HCT116 (cell line): Measurements from ENCODE around the gene FAM219A. TPM values are rescaled to one million over a fixed set of nuclear protein-coding genes. Genes with fewer than 3 reads are reported as not detected.
A peak's percentile ranks its signal among the peaks of the same experiment; 100 is the strongest.

Experiments
- ATAC-seq: fragments of 200-7000 bp; cut with Tn5 transposase; 2 replicates; pipeline ENCODE4 v1.9.1; 2020; ENCODE audit warnings: mild to moderate bottlenecking, moderate library complexity
- BruUV-seq: library from RNA; stranded (reverse); fragments of 400-500 nt; replicated peaks from 2 replicates; lab custom pipeline; 2021; lab: Mats Ljungman, UMichigan
- CTCF ChIA-PET: fragments of 300-600 bp; sonication (Branson Sonifier 250); formaldehyde crosslinking; loops from one replicate; lab custom pipeline; 2021; ENCODE audit warnings: antibody characterized with exemption; lab: Charles Lee
- POLR2A ChIA-PET: fragments of 300-600, 350-600 bp; sonication (Branson Sonifier 250); formaldehyde crosslinking; loops from one replicate; lab custom pipeline; 2021; ENCODE audit warnings: antibody characterized with exemption; lab: Charles Lee
- RAD21 ChIA-PET, 2 experiments: fragments of 300-600 bp; sonication (Branson Sonifier 250); formaldehyde crosslinking; loops; one replicate each; lab custom pipeline; 2023; ENCODE audit warnings: low total read pairs in 2 of 2; ENCODE audit not compliant: uncharacterized antibody in 2 of 2, unreplicated experiment in 2 of 2, low non-redundant PET in 1 of 2; lab: Charles Lee
- DNase-seq: peaks from one replicate; pipeline ENCODE4 v3.0.0-alpha.2; 2010; ENCODE audit warnings: low read depth, low spot score
- H2AFZ ChIP-seq: fragments of 200-600 bp; shearing (Covaris generic), sonication (generic); 2 replicates; pipeline ENCODE4 v1.6.1; 2017; ENCODE audit warnings: low read depth, mixed run types, mixed read lengths, antibody characterized with exemption, low read length; ENCODE audit not compliant: poor library complexity, severe bottlenecking
- H3K27ac ChIP-seq: 2 replicates; pipeline ENCODE4 v1.5.1; 2012; ENCODE audit warnings: low read depth, low read length
- H3K27me3 ChIP-seq: fragments of 200-600 bp; sonication (generic); 2 replicates; pipeline ENCODE4 v1.6.1; 2016; ENCODE audit warnings: mixed run types, low read length, mixed read lengths; ENCODE audit not compliant: insufficient read depth
- H3K36me3 ChIP-seq, 2 experiments: fragments of 200-500 bp in 1 of 2; fragments of 200-600 bp in 1 of 2; sonication (Bioruptor generic) in 1 of 2; sonication (generic) in 1 of 2; 2 replicates each; pipeline versions ENCODE4 v1.5.1 to v1.6.1; 2014 to 2016; ENCODE audit warnings: low read length in 2 of 2, inconsistent platforms in 1 of 2, mixed read lengths in 1 of 2, mixed run types in 1 of 2; ENCODE audit not compliant: insufficient read depth in 2 of 2, control insufficient read depth in 1 of 2
- H3K4me1 ChIP-seq, 2 experiments: fragments of 200-600 bp in 1 of 2; sonication (generic) in 1 of 2; 2 replicates each; pipeline versions ENCODE4 v1.5.1 to v1.6.1; 2012 to 2017; ENCODE audit warnings: low read length in 2 of 2, inconsistent platforms in 1 of 2, mild to moderate bottlenecking in 1 of 2, mixed read lengths in 1 of 2, mixed run types in 1 of 2, moderate library complexity in 1 of 2; ENCODE audit not compliant: insufficient read depth in 2 of 2, control insufficient read depth in 1 of 2
- H3K4me2 ChIP-seq: fragments of 200-600 bp; sonication (generic); 2 replicates; pipeline ENCODE4 v1.6.1; 2017; ENCODE audit warnings: mixed run types, low read length, mixed read lengths
- H3K4me3 ChIP-seq, 2 experiments: fragments of 200-600 bp in 1 of 2; sonication (generic) in 1 of 2; replicated peaks in 1 of 2; 2 replicates each; pipeline ENCODE4 v1.5.1; 2011 to 2016; ENCODE audit warnings: low read length in 2 of 2, control low read depth in 1 of 2, low read depth in 1 of 2, mild to moderate bottlenecking in 1 of 2, mixed read lengths in 1 of 2, mixed run types in 1 of 2
- H3K79me2 ChIP-seq: fragments of 200-600 bp; sonication (generic); 2 replicates; pipeline ENCODE4 v1.6.1; 2017; ENCODE audit warnings: mild to moderate bottlenecking, mixed run types, low read length, moderate library complexity, mixed read lengths; ENCODE audit not compliant: insufficient read depth
- H3K9ac ChIP-seq: fragments of 200-600 bp; sonication (generic); 2 replicates; pipeline ENCODE4 v1.6.1; 2016; ENCODE audit warnings: low read length, mixed read lengths
- H3K9me2 ChIP-seq: fragments of 200-600 bp; sonication (generic), shearing (Covaris generic); 2 replicates; pipeline ENCODE4 v1.6.1; 2017; ENCODE audit warnings: mixed run types, mild to moderate bottlenecking, moderate library complexity; ENCODE audit not compliant: insufficient read depth
- H3K9me3 ChIP-seq, 2 experiments: fragments of 200-500 bp in 1 of 2; fragments of 200-600 bp in 1 of 2; sonication (Bioruptor generic) in 1 of 2; sonication (generic) in 1 of 2; 2 replicates each; pipeline ENCODE4 v1.6.1; 2014 to 2017; ENCODE audit warnings: low read length in 2 of 2, mixed read lengths in 2 of 2, inconsistent platforms in 1 of 2, low read depth in 1 of 2, mild to moderate bottlenecking in 1 of 2, mixed run types in 1 of 2, moderate library complexity in 1 of 2; ENCODE audit not compliant: control insufficient read depth in 1 of 2, insufficient read depth in 1 of 2
- H4K20me1 ChIP-seq: fragments of 200-600 bp; sonication (generic), shearing (Covaris generic); 2 replicates; pipeline ENCODE4 v1.6.1; 2017; ENCODE audit warnings: mixed run types, mild to moderate bottlenecking, moderate library complexity; ENCODE audit not compliant: insufficient read depth
- ATF3 ChIP-seq: IDR thresholded peaks from 2 replicates; pipeline ENCODE4 v1.6.1; 2012
- CBX3 ChIP-seq: IDR thresholded peaks from 2 replicates; pipeline ENCODE4 v1.6.1; 2012; ENCODE audit warnings: low read depth
- CEBPB ChIP-seq: IDR thresholded peaks from 2 replicates; pipeline ENCODE4 v1.6.1; 2012; ENCODE audit warnings: low read depth
- EGR1 ChIP-seq: IDR thresholded peaks from 2 replicates; pipeline ENCODE4 v1.6.1; 2012; ENCODE audit warnings: low read depth
- ELF1 ChIP-seq: IDR thresholded peaks from 2 replicates; pipeline ENCODE4 v1.6.1; 2012; ENCODE audit warnings: low read depth, borderline replicate concordance
- EZH2 ChIP-seq: fragments of 200-600 bp; sonication (generic); IDR thresholded peaks from 2 replicates; pipeline ENCODE4 v1.6.1; 2017; ENCODE audit warnings: antibody characterized with exemption, mixed run types
- EZH2phosphoT487 ChIP-seq: fragments of 200-600 bp; IDR thresholded peaks from 2 replicates; pipeline ENCODE4 v1.6.1; 2018; ENCODE audit warnings: antibody characterized with exemption, borderline replicate concordance
- POLR2A ChIP-seq: IDR thresholded peaks from 2 replicates; pipeline ENCODE4 v1.7.0; 2011; ENCODE audit warnings: borderline replicate concordance; ENCODE audit not compliant: insufficient read depth, insufficient read length; ENCODE audit errors: extremely low read depth
- RAD21 ChIP-seq: IDR thresholded peaks from 2 replicates; pipeline ENCODE4 v1.6.1; 2012; ENCODE audit warnings: low read depth, mild to moderate bottlenecking
- SIN3A ChIP-seq: IDR thresholded peaks from 2 replicates; pipeline ENCODE4 v1.6.1; 2012; ENCODE audit warnings: low read depth
- SP1 ChIP-seq: IDR thresholded peaks from 2 replicates; pipeline ENCODE4 v1.6.1; 2012; ENCODE audit warnings: low read depth
- SRF ChIP-seq: IDR thresholded peaks from 2 replicates; pipeline ENCODE4 v1.6.1; 2012; ENCODE audit warnings: low read depth
- TCF7L2 ChIP-seq: IDR thresholded peaks from 2 replicates; pipeline ENCODE4 v1.7.0; 2011; ENCODE audit warnings: borderline replicate concordance, inconsistent platforms; ENCODE audit not compliant: insufficient read depth, insufficient read length; ENCODE audit errors: extremely low read depth
- ZFX ChIP-seq: fragments of 450-650 bp; IDR thresholded peaks from 2 replicates; pipeline ENCODE4 v1.6.1; 2017
- ZNF274 ChIP-seq: fragments of 200-500 bp; sonication (Bioruptor generic); IDR thresholded peaks from 2 replicates; pipeline ENCODE4 v1.6.1; 2014; ENCODE audit warnings: mild to moderate bottlenecking, low read depth, low read length, inconsistent platforms
- intact Hi-C: fragments of 100-400 bp; cut with micrococcal nuclease; formaldehyde crosslinking; loops from 2 replicates; pipeline ENCODE4 v1.10.0; 2022
- total RNA-seq: library from RNA; stranded (reverse); gene quantifications from one replicate; pipeline ENCODE4 v1.2.1, GENCODE V29; 2021; ENCODE audit not compliant: unreplicated experiment
- TF ChIP-seq, protein P1 (sequence below), 3 experiments: fragments of 200-600 bp in 1 of 3; sonication (generic) in 1 of 3; IDR thresholded peaks in 2 of 3; conservative IDR thresholded peaks in 1 of 3; 2 replicates each; pipeline ENCODE4 v1.5.1; 2012 to 2017; ENCODE audit warnings: low read depth in 2 of 3, low read length in 2 of 3, antibody characterized with exemption in 1 of 3, borderline replicate concordance in 1 of 3, control low read depth in 1 of 3, mild to moderate bottlenecking in 1 of 3, mixed read lengths in 1 of 3, mixed run types in 1 of 3, moderate library complexity in 1 of 3; ENCODE audit not compliant: insufficient read depth in 1 of 3
- TF ChIP-seq, protein P2 (sequence below): IDR thresholded peaks from 2 replicates; pipeline ENCODE4 v1.6.1; 2011; ENCODE audit warnings: mild to moderate bottlenecking, low read length, moderate library complexity; ENCODE audit not compliant: insufficient replicate concordance; ENCODE audit errors: extremely low read depth
- TF ChIP-seq, protein P3 (sequence below): IDR thresholded peaks from 2 replicates; pipeline ENCODE4 v1.6.1; 2012; ENCODE audit warnings: low read depth
- TF ChIP-seq, protein P4 (sequence below): IDR thresholded peaks from 2 replicates; pipeline ENCODE4 v1.6.1; 2012

Gene FAM219A
- total RNA-seq, 1 experiment from 2014 or later = 13.4 TPM

GRCh38 chr9:34374905-34375552, 83.3 kb downstream of the FAM219A start:
- CTCF ChIA-PET = interaction anchor here (0.9 to 6.7 kb wide), 2 partner anchors 29 to 43 kb away, joined by 3 to 54 read pairs; no protein-coding TSS in a partner anchor
- peaks cover 19 to 35% of the 10 kb centered on the region in 2 experiments for H3K4me1 ChIP-seq
- TF ChIP-seq EZH2 (no peak), SP1 (no peak), POLR2A (no peak), ZFX (no peak), CEBPB (no peak), CBX3 (no peak), SRF (no peak), ATF3 (no peak), ZNF274 (no peak), EGR1 (no peak), SIN3A (no peak), TCF7L2 (no peak), RAD21 (no peak), EZH2phosphoT487 (no peak), ELF1 (no peak)
- TF ChIP-seq, protein P1, sequence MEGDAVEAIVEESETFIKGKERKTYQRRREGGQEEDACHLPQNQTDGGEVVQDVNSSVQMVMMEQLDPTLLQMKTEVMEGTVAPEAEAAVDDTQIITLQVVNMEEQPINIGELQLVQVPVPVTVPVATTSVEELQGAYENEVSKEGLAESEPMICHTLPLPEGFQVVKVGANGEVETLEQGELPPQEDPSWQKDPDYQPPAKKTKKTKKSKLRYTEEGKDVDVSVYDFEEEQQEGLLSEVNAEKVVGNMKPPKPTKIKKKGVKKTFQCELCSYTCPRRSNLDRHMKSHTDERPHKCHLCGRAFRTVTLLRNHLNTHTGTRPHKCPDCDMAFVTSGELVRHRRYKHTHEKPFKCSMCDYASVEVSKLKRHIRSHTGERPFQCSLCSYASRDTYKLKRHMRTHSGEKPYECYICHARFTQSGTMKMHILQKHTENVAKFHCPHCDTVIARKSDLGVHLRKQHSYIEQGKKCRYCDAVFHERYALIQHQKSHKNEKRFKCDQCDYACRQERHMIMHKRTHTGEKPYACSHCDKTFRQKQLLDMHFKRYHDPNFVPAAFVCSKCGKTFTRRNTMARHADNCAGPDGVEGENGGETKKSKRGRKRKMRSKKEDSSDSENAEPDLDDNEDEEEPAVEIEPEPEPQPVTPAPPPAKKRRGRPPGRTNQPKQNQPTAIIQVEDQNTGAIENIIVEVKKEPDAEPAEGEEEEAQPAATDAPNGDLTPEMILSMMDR (IDR thresholded peaks at IDR 0.05 in 2 of 3, conservative IDR thresholded peaks at IDR 0.05 in 1 of 3; ENCODE audit: borderline replicate concordance in 1 of 3, insufficient read depth in 1 of 3, low read depth in 2 of 3, low read length in 2 of 3) = no peak; a peak in 1 of 6 replicates
- TF ChIP-seq, protein P2, sequence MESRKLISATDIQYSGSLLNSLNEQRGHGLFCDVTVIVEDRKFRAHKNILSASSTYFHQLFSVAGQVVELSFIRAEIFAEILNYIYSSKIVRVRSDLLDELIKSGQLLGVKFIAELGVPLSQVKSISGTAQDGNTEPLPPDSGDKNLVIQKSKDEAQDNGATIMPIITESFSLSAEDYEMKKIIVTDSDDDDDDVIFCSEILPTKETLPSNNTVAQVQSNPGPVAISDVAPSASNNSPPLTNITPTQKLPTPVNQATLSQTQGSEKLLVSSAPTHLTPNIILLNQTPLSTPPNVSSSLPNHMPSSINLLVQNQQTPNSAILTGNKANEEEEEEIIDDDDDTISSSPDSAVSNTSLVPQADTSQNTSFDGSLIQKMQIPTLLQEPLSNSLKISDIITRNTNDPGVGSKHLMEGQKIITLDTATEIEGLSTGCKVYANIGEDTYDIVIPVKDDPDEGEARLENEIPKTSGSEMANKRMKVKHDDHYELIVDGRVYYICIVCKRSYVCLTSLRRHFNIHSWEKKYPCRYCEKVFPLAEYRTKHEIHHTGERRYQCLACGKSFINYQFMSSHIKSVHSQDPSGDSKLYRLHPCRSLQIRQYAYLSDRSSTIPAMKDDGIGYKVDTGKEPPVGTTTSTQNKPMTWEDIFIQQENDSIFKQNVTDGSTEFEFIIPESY = no peak
- TF ChIP-seq, protein P3, sequence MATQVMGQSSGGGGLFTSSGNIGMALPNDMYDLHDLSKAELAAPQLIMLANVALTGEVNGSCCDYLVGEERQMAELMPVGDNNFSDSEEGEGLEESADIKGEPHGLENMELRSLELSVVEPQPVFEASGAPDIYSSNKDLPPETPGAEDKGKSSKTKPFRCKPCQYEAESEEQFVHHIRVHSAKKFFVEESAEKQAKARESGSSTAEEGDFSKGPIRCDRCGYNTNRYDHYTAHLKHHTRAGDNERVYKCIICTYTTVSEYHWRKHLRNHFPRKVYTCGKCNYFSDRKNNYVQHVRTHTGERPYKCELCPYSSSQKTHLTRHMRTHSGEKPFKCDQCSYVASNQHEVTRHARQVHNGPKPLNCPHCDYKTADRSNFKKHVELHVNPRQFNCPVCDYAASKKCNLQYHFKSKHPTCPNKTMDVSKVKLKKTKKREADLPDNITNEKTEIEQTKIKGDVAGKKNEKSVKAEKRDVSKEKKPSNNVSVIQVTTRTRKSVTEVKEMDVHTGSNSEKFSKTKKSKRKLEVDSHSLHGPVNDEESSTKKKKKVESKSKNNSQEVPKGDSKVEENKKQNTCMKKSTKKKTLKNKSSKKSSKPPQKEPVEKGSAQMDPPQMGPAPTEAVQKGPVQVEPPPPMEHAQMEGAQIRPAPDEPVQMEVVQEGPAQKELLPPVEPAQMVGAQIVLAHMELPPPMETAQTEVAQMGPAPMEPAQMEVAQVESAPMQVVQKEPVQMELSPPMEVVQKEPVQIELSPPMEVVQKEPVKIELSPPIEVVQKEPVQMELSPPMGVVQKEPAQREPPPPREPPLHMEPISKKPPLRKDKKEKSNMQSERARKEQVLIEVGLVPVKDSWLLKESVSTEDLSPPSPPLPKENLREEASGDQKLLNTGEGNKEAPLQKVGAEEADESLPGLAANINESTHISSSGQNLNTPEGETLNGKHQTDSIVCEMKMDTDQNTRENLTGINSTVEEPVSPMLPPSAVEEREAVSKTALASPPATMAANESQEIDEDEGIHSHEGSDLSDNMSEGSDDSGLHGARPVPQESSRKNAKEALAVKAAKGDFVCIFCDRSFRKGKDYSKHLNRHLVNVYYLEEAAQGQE = no peak
- TF ChIP-seq, protein P4, sequence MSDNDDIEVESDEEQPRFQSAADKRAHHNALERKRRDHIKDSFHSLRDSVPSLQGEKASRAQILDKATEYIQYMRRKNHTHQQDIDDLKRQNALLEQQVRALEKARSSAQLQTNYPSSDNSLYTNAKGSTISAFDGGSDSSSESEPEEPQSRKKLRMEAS = no peak
- intact Hi-C loops = loop anchor here (5.0 kb wide), 3 partner anchors 118 to 248 kb away; partner anchors contain the start of genes DCAF12 and UBAP1
- no peaks in the 10 kb centered on the region for H3K9me2 ChIP-seq
- peak overlapping the region; percentile 97 for H3K4me2 ChIP-seq
- peak overlapping the region; percentile 39 for H3K27ac ChIP-seq
- H3K27me3 ChIP-seq = no peaks in the 10 kb centered on the region
- 0 out of 2 replicates have a peak overlapping the region, but pooled peaks have one; percentile 70 for H3K9ac ChIP-seq
- POLR2A ChIA-PET = interaction anchor here (0.7 kb wide), 1 partner anchor 168 kb away, joined by 4 read pairs; no protein-coding TSS in a partner anchor
- no peaks in the 10 kb centered on the region for H3K79me2 ChIP-seq
- H3K4me3 ChIP-seq = peak overlapping the region in 1 of 2 experiments; percentile 84; a peak in 1 of 4 replicates
- H3K9me3 ChIP-seq = no peaks in the 10 kb centered on the region
- peaks cover 0 to 2% of the 10 kb centered on the region in 2 experiments; a peak in 1 of 4 replicates for H3K36me3 ChIP-seq
- RAD21 ChIA-PET = interaction anchor here in 1 of 2 experiments (0.6 kb wide), 1 partner anchor 146 kb away, joined by 3 read pairs; no protein-coding TSS in a partner anchor
- DNase-seq = no peak
- H4K20me1 ChIP-seq = no peaks in the 10 kb centered on the region
- no peak for ATAC-seq
- no peak overlapping the region for H2AFZ ChIP-seq
- no TSS peak for BruUV-seq
